ENCODE measurements around the gene UNC5B.

UNC5B gene

GRCh38 chr10:71245420-71246325 is 33.3 kb downstream of the UNC5B start:
- TF ChIP-seq GATA3 (IDR thresholded peaks at IDR 0.05; ENCODE audit: low read depth, low read length) = no peak
- no peak for TF ChIP-seq GATA2 (IDR thresholded peaks at IDR 0.05; ENCODE audit: low read depth, low read length)

DNA sequence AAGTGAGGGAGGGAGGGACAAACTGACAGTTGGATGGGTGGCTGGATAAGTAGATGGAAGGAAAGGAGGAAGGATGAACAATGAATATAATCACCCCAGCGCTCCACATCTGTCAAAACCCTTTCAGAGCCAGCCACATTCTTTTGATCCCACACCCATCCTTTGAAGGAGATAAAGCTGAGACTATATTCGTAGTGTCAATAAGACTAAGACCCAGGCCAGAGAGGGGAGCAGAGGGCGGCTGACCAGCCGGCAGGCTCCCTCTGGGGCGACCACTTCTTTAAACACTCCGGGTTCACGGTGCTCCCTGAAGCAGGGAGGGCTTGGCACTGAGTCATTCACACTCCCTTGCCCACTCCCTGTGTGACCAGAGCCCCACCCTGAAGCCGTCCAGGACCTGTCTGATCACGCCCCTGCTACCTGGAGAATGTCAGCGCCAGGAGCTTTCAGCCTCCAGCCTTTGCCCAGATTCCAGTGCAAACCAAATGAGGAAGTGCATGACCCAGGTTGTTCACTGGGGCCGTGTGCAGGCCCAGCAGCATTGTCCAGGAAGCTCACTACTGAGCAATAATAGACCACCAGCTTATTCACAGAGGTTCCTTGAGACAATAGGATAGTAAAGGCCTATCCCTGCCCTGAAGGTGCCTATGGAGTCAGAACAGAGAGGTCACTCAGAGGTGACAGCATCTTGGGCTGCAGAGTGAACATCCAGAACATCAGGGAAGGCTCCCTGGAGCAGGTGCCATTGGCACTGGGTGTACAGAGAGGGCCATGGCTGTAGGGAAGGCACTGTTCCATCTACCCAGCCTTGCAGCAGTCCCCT is 34.4 kb downstream of the UNC5B start:
- TF ChIP-seq GATA2 (IDR thresholded peaks at IDR 0.05; ENCODE audit: low read depth, low read length) (no peak), GATA3 (IDR thresholded peaks at IDR 0.05; ENCODE audit: low read depth, low read length) (no peak)

GRCh38 chr10:71247414-71247705 is 35.0 kb downstream of the UNC5B start:
- no peak for TF ChIP-seq GATA2 (IDR thresholded peaks at IDR 0.05; ENCODE audit: low read depth, low read length)
- no peak for TF ChIP-seq GATA3 (IDR thresholded peaks at IDR 0.05; ENCODE audit: low read depth, low read length)

- no peak for TF ChIP-seq GATA2 (IDR thresholded peaks at IDR 0.05; ENCODE audit: low read depth, low read length)
- no peak for TF ChIP-seq GATA3 (IDR thresholded peaks at IDR 0.05; ENCODE audit: low read depth, low read length)
Observed at GRCh38 chr10:71247804-71248203, 35.4 kb downstream of the UNC5B start.

GRCh38 chr10:71248210-71248609 is 35.8 kb downstream of the UNC5B start:
- TF ChIP-seq GATA2 (IDR thresholded peaks at IDR 0.05; ENCODE audit: low read depth, low read length) = no peak
- TF ChIP-seq GATA3 (IDR thresholded peaks at IDR 0.05; ENCODE audit: low read depth, low read length) = no peak

DNA sequence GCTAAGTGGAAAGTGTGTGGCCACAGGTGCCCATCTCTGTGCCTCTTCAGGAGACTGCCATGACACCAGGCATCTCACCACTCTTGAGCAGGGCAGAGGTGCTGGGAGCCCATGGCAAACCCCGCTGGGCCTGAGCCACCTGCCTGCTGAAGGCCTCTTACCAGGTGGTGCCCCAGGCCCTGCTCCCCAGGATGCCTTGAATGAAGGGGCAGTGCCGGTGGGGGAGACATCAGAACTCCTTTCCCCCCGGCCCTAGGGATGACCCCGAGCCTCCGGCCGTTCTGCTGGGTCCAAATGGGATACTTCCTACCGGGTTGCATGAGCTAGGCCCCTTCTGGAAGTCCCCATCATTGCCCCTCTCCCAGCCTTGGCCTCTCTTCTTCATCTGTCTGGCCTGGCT is 37.6 kb downstream of the UNC5B start:
- TF ChIP-seq GATA2 (IDR thresholded peaks at IDR 0.05; ENCODE audit: low read depth, low read length) (no peak), GATA3 (IDR thresholded peaks at IDR 0.05; ENCODE audit: low read depth, low read length) (no peak)

GRCh38 chr10:71250405-71250804 is 38.0 kb downstream of the UNC5B start:
- TF ChIP-seq GATA3 (IDR thresholded peaks at IDR 0.05; ENCODE audit: low read depth, low read length) = no peak
- peak; percentile 60 for TF ChIP-seq GATA2 (IDR thresholded peaks at IDR 0.05; ENCODE audit: low read depth, low read length)

DNA sequence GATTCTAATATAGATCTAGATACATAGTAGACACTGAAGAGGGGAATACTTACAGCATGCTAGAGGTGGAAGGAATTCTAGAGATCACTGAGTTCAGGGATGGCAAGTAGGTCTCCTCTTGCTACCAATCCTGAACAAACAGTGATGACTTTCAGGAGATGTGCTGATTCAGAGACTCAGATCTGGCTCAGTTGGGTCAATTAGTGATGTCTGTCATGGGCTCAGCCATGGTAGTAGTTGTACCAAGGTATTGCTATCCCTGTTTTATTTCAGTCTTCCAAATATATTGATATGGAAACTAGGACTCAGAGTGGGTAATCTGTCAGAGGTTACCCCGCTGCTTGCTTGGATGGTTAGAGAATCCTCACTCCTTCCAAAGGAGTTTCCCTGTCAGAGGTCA is 38.5 kb downstream of the UNC5B start:
- TF ChIP-seq GATA3 (IDR thresholded peaks at IDR 0.05; ENCODE audit: low read depth, low read length) = no peak
- no peak for TF ChIP-seq GATA2 (IDR thresholded peaks at IDR 0.05; ENCODE audit: low read depth, low read length)

DNA sequence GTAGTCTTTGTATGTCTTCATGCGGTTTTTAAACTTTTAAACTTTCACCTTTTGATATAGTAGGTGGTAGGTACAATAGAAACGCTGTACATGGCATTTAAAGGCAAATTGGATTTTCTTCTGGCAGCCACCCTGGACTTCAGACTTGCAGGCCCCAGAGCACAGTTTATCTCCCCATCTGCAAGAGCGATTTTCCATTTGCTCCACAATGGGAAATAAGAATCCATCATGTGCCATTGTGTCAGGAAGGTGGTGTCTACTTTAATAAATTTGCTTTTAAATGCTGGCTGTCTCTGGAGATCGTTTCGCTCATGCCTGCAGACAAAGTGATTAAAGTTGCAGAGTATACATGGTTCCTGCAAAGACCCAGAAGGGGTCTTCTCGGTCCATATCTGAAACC is 38.9 kb downstream of the UNC5B start:
- TF ChIP-seq GATA3 (IDR thresholded peaks at IDR 0.05; ENCODE audit: low read depth, low read length) (peak; percentile 98), GATA2 (IDR thresholded peaks at IDR 0.05; ENCODE audit: low read depth, low read length) (peak; percentile 99)

GRCh38 chr10:71252220-71252619 is 39.9 kb downstream of the UNC5B start:
- TF ChIP-seq GATA2 (IDR thresholded peaks at IDR 0.05; ENCODE audit: low read depth, low read length) (no peak), GATA3 (IDR thresholded peaks at IDR 0.05; ENCODE audit: low read depth, low read length) (no peak)

GRCh38 chr10:71253981-71254818 is 41.8 kb downstream of the UNC5B start:
- no peak for TF ChIP-seq GATA3 (IDR thresholded peaks at IDR 0.05; ENCODE audit: low read depth, low read length)
- no peak for TF ChIP-seq GATA2 (IDR thresholded peaks at IDR 0.05; ENCODE audit: low read depth, low read length)

DNA sequence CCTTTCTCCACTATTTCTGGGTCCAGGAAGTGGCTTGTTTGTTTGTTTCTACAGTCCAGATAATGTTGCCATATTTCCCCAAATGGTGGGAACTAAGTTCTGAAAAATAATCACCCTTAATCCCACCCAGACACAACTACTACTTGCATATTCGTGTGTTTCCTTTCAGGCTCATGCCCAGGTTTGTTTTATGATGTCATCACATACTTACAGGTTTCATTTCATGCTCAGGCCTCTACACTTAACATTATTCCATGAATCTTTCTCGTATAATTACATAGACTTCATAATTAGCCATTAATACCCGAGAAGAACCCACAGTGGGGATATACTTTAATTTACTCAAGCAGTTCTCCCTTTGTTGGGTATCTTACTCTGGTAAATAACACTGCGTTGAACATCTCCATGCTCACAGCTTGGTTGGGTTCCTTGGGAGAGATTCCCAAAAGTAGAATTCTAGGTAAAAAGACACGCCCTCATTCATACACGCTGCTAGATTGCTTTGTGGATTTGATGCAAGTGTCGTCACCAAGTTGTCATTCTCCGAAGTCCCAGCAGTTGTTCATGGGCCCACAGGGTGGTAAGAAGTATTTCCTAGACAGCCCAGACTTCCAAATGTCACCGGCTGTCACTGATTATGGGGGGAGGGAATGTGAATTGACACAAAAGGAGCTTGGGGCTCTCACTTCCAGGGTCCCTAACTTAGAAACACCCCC is 42.6 kb downstream of the UNC5B start:
- TF ChIP-seq GATA3 (IDR thresholded peaks at IDR 0.05; ENCODE audit: low read depth, low read length) = no peak
- TF ChIP-seq GATA2 (IDR thresholded peaks at IDR 0.05; ENCODE audit: low read depth, low read length) = no peak

GRCh38 chr10:71255550-71255807 is 43.1 kb downstream of the UNC5B start:
- TF ChIP-seq GATA2 (IDR thresholded peaks at IDR 0.05; ENCODE audit: low read depth, low read length) (peak; percentile 71), GATA3 (IDR thresholded peaks at IDR 0.05; ENCODE audit: low read depth, low read length) (no peak)

Data from SH-SY5Y (cell line).